Sigmoid colon (tissue), 7 donors: Measurements from ENCODE around the gene ERO1A. TPM values are rescaled to one million over a fixed set of nuclear protein-coding genes. Genes with fewer than 3 reads are reported as not detected.

Experiments used
- DNase-seq: peaks from one replicate; pipeline ENCODE4 v3.0.0-alpha.2; 2019
- H3K27ac ChIP-seq, 4 donors: fragments of 200-600 bp; sonication (generic); one replicate each; pipeline ENCODE4 v1.5.1; 2016 to 2019; ENCODE audit warnings: mild to moderate bottlenecking in 1 of 4
- H3K27me3 ChIP-seq, 3 donors: fragments of 200-600 bp; sonication (generic); one replicate each; pipeline ENCODE4 v1.5.1; 2019; ENCODE audit warnings: mild to moderate bottlenecking in 1 of 3
- H3K36me3 ChIP-seq, 4 donors: fragments of 200-600 bp; sonication (generic); one replicate each; pipeline ENCODE4 v1.5.1; 2016 to 2019
- H3K4me1 ChIP-seq, 4 donors: fragments of 200-600 bp; sonication (generic); one replicate each; pipeline ENCODE4 v1.5.1; 2017 to 2019
- H3K4me3 ChIP-seq, 4 donors: fragments of 200-600 bp; sonication (generic); one replicate each; pipeline ENCODE4 v1.5.1; 2017 to 2019; ENCODE audit warnings: mild to moderate bottlenecking in 2 of 4, moderate library complexity in 1 of 4
- H3K9me3 ChIP-seq, 4 donors: fragments of 200-600 bp in 3 of 4; sonication (generic) in 3 of 4; one replicate each; pipeline versions ENCODE4 v1.5.1 to v1.6.1; 2013 to 2019
- EP300 ChIP-seq, 4 donors: sonication (generic); formaldehyde crosslinking; IDR thresholded peaks; one replicate each; pipeline ENCODE4 v1.6.1; 2017; ENCODE audit warnings: antibody characterized with exemption in 4 of 4
- POLR2A ChIP-seq, 2 donors: fragments of 450-650 bp; IDR thresholded peaks; one replicate each; pipeline ENCODE4 v1.6.1; 2016; ENCODE audit warnings: antibody characterized with exemption in 2 of 2, mild to moderate bottlenecking in 2 of 2, moderate library complexity in 2 of 2
- POLR2AphosphoS5 ChIP-seq, 4 donors: sonication (generic); formaldehyde crosslinking; IDR thresholded peaks; one replicate each; pipeline ENCODE4 v1.6.1; 2017; ENCODE audit warnings: antibody characterized with exemption in 4 of 4
- WGBS, 2 donors: extraction: QIAGEN DNeasy Blood & Tissue Kit; methylation state at CpG; one replicate each; pipeline ENCODE4 v1.1.7; 2013; 5-methylcytosine and 5-hydroxymethylcytosine counted together
- intact Hi-C: fragments of 100-400 bp; cut with DNase I; formaldehyde crosslinking; loops from one replicate; pipeline ENCODE4 v1.15.1; 2023
- polyA plus RNA-seq, 3 donors: library from polyadenylated mRNA; stranded (reverse); fragments of 200-250 nt; gene quantifications; one replicate each; pipeline ENCODE4 v1.2.3, GENCODE V29; 2013
- total RNA-seq, 4 donors: library from RNA; depleted of rRNA; stranded (reverse); fragments of >200 nt; gene quantifications; one replicate each; pipeline ENCODE4 v1.1.0, GENCODE V29; 2016
- TF ChIP-seq, protein P1 (sequence below), 4 experiments: fragments of 450-650 bp in 3 of 4; fragments of 200-600 bp in 1 of 4; IDR thresholded peaks; one replicate each; pipeline ENCODE4 v1.5.1; 2016 to 2019; ENCODE audit warnings: antibody characterized with exemption in 4 of 4, mild to moderate bottlenecking in 3 of 4, moderate library complexity in 2 of 4
- donor health status: healthy with polysubstance abuse.
- donor health status: Bipolar disorder and iron deficiency.
- donor health status: healthy.

ERO1A gene
- total and polyA plus RNA-seq, 7 donors: 3.0 to 30.9 (median 27.2) TPM

DNA sequence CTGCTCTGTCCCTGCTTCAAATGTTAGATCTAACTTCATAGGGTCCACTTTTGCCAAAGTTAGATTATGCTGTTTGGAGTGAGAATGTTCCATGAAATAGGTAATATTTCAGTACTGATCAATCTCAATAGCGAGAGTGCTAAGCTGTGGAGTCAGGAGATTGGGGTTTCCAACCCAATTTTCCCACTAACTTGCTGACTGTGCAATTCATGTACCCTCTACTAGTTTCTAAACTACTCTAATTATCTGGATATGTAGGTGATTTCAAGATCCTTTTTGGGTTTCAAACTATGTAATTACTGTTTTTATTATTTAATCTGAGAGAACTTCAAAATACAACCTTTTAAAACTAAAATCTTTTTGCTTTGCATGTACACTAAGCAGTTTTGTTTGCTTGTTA lies 96.8 kb downstream of the ERO1A start:
- Histone ChIP-seq H3K9me3 (no peaks in the 10 kb centered on the region), H3K36me3 (no peaks in the 10 kb centered on the region), H3K27me3 (no peaks in the 10 kb centered on the region), H3K4me3 (no peak overlapping the region), H3K4me1 (no peaks in the 10 kb centered on the region), H3K27ac (no peak overlapping the region)
- WGBS, 2 donors: 93 to 96% methylated on average over 1 of the region's 1 CpG
- intact Hi-C loops: no loop called here
- DNase-seq: no peak
- TF ChIP-seq, protein P1, sequence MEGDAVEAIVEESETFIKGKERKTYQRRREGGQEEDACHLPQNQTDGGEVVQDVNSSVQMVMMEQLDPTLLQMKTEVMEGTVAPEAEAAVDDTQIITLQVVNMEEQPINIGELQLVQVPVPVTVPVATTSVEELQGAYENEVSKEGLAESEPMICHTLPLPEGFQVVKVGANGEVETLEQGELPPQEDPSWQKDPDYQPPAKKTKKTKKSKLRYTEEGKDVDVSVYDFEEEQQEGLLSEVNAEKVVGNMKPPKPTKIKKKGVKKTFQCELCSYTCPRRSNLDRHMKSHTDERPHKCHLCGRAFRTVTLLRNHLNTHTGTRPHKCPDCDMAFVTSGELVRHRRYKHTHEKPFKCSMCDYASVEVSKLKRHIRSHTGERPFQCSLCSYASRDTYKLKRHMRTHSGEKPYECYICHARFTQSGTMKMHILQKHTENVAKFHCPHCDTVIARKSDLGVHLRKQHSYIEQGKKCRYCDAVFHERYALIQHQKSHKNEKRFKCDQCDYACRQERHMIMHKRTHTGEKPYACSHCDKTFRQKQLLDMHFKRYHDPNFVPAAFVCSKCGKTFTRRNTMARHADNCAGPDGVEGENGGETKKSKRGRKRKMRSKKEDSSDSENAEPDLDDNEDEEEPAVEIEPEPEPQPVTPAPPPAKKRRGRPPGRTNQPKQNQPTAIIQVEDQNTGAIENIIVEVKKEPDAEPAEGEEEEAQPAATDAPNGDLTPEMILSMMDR (IDR thresholded peaks at IDR 0.05): no peak
- TF ChIP-seq EP300 (IDR thresholded peaks at IDR 0.05) (no peak), POLR2AphosphoS5 (IDR thresholded peaks at IDR 0.05) (no peak), POLR2A (IDR thresholded peaks at IDR 0.05) (no peak)

DNA sequence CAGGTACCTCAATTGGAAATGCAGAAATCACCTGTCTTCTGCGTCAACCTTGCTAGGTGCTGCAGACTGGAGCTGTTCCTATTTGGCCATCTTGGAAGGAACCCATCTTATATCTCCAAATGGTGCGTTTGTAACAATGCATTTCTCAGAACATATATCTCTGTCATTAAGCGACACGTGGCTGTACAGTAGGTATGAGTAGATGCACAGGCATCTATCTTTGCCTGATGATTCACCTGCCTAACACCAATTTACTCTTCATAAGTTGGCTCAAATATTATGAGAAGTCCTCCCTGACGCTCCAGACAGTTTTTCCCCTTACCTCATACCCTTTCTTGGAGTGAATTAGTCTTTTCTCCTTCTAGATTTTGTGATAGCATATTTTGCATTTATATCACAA lies 98.5 kb downstream of the ERO1A start:
- 85 to 96% methylated on average over 5 of the region's 5 CpGs for WGBS, 2 donors
- intact Hi-C loops: no loop called here
- Histone ChIP-seq H3K9me3 (no peaks in the 10 kb centered on the region), H3K27me3 (no peaks in the 10 kb centered on the region), H3K36me3 (no peaks in the 10 kb centered on the region), H3K27ac (no peak overlapping the region), H3K4me3 (no peak overlapping the region), H3K4me1 (no peaks in the 10 kb centered on the region)
- no peak for DNase-seq
- no peak for TF ChIP-seq EP300 (IDR thresholded peaks at IDR 0.05)
- no peak for TF ChIP-seq POLR2A (IDR thresholded peaks at IDR 0.05)
- no peak for TF ChIP-seq POLR2AphosphoS5 (IDR thresholded peaks at IDR 0.05)
- TF ChIP-seq, protein P1 (IDR thresholded peaks at IDR 0.05): no peak

DNA sequence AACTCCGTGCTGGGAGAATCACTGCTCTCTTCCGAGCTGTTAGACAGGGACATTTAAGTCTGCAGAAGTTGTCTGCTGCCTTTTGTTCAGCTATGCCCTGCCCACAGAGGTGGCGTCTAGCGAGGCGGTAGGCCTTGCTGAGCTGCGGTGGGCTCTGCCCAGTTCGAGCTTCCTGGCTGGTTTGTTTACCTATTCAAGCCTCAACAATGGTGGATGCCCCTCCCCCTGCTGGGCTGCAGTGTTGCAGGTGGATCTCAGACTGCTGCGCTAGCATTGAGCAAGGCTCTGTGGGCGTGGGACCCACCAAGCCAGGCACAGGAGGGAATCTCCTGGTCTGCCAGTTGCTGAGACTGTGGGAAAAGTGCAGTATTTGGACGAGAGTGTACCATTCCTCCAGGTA lies 99.0 kb downstream of the ERO1A start:
- Histone ChIP-seq H3K4me3 (no peak overlapping the region), H3K9me3 (no peaks in the 10 kb centered on the region), H3K27ac (no peak overlapping the region), H3K4me1 (no peaks in the 10 kb centered on the region), H3K27me3 (no peaks in the 10 kb centered on the region), H3K36me3 (no peaks in the 10 kb centered on the region)
- 89% methylated on average over 10 of the region's 10 CpGs for WGBS, 2 donors
- DNase-seq: no peak
- no peak for TF ChIP-seq POLR2A (IDR thresholded peaks at IDR 0.05)
- TF ChIP-seq, protein P1 (IDR thresholded peaks at IDR 0.05): no peak
- no peak for TF ChIP-seq EP300 (IDR thresholded peaks at IDR 0.05)
- no peak for TF ChIP-seq POLR2AphosphoS5 (IDR thresholded peaks at IDR 0.05)
- intact Hi-C loops: no loop called here

DNA sequence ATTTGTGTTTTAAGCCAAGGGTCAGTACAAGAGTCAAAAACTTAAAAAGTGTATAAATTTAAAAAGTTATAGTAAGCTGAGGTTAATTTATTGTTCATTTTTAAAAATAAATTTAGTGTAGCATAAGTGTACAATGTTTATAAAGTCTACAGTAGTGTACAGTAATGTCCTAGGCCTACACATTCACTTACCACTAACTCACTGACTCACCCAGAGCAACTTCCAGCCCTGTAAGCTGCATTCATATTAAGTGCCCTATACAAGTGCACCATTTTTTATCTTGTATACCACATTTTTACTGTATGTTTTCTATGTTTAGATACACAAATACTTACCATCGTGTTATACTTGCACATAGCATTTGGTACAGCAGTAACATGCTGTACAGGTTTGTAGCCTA lies 105.0 kb downstream of the ERO1A start:
- H3K4me3 ChIP-seq: no peak overlapping the region
- no peaks in the 10 kb centered on the region for H3K36me3 ChIP-seq
- WGBS, 2 donors: 73 to 91% methylated on average over 1 of the region's 1 CpG
- H3K4me1 ChIP-seq: no peaks in the 10 kb centered on the region
- intact Hi-C loops: no loop called here
- H3K27me3 ChIP-seq: no peaks in the 10 kb centered on the region
- no peaks in the 10 kb centered on the region for H3K9me3 ChIP-seq
- TF ChIP-seq POLR2AphosphoS5 (IDR thresholded peaks at IDR 0.05) (no peak), POLR2A (IDR thresholded peaks at IDR 0.05) (no peak), EP300 (IDR thresholded peaks at IDR 0.05) (no peak)
- TF ChIP-seq, protein P1 (IDR thresholded peaks at IDR 0.05): no peak
- no peak for DNase-seq
- no peak overlapping the region for H3K27ac ChIP-seq

Other genes with a start within 250 kb of the ERO1A start
- 10 to 100 TPM; 10.5 to 14.3 (median 13.2) TPM for gene TXNDC16, start 143.1 kb downstream of the ERO1A start, total RNA-seq
- gene TXNDC16, start 143.1 kb downstream of the ERO1A start, polyA plus RNA-seq: 1 to 10 TPM; 1.2 to 2.5 (median 1.2) TPM
- under 1 TPM; 0.49 to 0.71 (median 0.62) TPM for gene GPR137C, start 142.7 kb downstream of the ERO1A start, total RNA-seq
- gene GPR137C, start 142.7 kb downstream of the ERO1A start, polyA plus RNA-seq: under 1 TPM in 1 of 3 donors, not detected in 2; 0.31 TPM
- gene PSMC6, start 11.6 kb upstream of the ERO1A start, total RNA-seq: 10 to 100 TPM; 60.7 to 94.2 (median 86.4) TPM
- gene PSMC6, start 11.6 kb upstream of the ERO1A start, polyA plus RNA-seq: 10 to 100 TPM; 61.9 to 87.9 (median 79.1) TPM
- 10 to 100 TPM; 18.6 to 24.7 (median 23.0) TPM for gene STYX, start 34.6 kb upstream of the ERO1A start, total RNA-seq
- 1 to 10 TPM; 6.3 to 8.1 (median 7.2) TPM for gene STYX, start 34.6 kb upstream of the ERO1A start, polyA plus RNA-seq
- gene GNPNAT1, start 96.0 kb upstream of the ERO1A start, total RNA-seq: 10 to 100 TPM; 13.3 to 18.8 (median 15.3) TPM
- gene GNPNAT1, start 96.0 kb upstream of the ERO1A start, polyA plus RNA-seq: 10 to 100 TPM; 24.0 to 34.9 (median 27.8) TPM